NCI-H2171 (cell line): ENCODE measurements around the gene STT3B.
"Not testable (repeated sequence)": the region's sequence is repeated elsewhere in the genome, so short reads cannot be mapped to it uniquely, and the experiment has no call there.

Experiments
- DNase-seq: peaks from one replicate; lab custom pipeline; 2025; lab: John Stamatoyannopoulos, UW

STT3B gene

DNA sequence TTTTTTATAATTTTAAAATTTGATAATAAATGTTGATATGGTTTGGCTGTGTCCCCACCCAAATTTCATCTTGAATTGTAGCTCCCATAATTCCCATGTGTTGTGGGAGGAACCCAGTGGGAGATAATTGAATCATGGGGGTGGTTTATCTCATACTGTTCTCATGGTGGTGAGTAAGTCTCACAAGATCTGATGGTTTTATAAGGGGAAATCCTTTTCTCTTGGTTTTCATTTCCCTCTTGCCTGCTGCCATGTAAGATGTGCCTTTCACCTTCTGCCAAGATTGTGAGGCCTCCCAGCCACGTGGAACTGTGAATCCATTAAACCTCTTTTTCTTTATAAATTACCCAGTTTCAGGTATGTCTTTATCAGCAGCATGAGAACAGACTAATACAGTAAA, 72.6 kb downstream of the STT3B start:
- not testable (repeated sequence) for DNase-seq

DNA sequence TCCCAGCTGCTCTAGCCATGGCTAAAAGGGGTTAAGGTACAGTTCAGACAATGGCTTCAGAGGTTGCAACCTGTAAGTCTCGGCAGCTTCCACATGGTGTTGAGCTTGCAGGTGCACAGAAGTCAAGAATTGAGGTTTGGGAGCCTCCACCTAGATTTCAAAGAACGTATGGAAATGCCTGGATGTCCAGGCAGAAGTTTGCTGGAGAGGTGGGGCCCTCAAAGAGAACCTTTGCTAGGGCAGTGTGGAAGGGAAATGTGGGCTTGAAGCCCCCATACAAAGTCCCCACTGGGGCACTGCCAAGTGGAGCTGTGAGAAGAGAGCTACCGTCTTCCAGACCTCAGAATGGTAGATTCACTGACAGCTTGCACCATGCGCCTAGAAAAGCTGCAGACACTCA, 73.7 kb downstream of the STT3B start:
- no peak for DNase-seq

DNA sequence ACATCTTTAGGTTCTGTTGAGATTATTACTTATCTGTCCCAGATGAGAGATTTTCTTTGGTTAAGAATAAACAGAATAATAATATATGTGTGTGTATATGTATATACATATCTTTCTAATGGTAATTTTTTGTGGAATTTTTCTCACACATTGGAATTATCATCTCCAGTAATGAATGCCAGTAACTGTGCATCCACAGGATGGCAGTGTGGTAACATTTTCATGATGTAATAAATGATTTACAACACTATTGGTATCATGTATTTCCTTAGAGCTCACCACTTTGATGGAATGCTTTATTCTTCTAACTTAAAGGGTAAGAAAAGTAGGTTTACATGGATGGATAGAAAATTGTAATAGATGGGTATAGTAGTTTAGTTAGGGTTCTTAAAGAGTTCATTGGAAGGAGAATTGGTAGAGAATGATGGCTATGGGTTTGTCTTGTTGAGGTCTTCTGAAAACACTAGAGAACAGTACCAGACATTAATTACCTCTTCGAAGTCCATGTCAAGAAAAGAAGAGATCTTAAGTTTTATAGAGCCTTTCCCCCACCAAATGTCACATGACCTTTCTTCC, 78.1 kb downstream of the STT3B start:
- no peak for DNase-seq

DNA sequence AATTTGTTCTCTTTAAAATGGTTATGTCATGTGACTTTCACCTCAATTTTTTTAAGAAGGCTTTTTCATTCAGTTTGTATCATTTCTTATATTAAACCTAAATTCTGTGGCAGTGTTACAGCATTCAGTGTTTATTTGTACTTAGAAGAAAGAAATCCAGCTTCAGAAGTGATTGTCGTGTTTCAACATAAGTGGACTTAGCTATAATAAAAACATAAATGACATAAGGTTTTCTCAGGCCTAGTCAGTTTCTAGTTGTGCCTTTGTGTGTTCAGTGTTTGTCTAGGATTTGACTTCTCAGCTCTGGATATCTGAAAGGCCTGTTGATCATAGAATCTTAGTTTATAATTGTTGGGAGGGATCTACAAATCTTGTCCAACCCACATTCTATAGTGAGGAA, 80.5 kb downstream of the STT3B start:
- DNase-seq = no peak

DNA sequence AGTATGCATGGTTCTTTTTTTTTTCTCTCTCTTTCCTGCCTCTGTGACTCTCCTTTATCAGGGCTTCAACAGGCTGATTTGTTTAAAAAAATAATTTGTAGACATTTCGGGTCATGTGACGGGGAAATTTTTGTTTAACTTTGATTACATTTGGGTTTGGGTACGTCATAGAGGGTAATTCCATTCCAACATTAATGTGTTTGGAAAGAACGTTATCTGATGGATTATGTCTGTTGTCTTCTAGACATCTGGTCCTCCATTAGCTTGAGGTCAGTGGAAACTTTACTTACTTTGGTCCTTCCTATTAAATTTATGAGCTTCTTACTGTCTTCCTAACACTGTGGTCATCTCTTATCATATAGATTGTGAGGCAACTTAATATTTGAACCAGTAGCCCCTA, 80.9 kb downstream of the STT3B start:
- DNase-seq = no peak

DNA sequence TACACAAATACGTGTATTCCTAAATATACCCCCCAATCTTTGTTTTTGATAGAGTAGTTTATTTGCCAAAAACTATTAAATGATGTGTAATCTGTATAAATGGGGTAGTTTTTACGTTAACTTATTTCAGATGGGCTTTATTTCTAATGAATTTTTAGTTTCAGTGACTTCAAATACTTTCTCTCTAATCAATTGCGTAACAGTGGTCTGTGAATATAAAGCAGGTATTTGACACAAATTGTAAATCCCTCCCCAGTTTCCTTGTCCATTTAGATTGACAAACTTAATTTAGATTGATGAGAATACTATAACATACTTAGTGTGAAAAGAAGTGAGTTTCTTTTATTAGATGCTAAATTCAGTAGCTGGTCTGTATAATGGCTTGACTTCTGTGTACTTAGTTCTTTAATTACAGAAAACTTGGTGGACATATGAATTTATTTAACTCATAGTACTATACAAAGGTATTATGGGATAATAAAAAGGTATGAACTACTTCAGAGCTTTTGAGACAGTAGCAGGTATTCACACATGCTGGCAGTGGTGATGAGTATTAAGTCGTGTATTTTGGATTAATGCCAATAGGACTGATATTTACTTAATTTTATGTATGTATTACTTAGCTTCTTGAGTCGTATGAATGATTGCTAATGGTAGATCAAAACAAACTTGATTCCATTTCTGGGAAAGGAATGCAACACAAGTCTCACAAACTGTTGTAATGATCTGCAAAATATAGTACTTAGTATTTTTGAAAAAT, 81.6 kb downstream of the STT3B start:
- DNase-seq = no peak

DNA sequence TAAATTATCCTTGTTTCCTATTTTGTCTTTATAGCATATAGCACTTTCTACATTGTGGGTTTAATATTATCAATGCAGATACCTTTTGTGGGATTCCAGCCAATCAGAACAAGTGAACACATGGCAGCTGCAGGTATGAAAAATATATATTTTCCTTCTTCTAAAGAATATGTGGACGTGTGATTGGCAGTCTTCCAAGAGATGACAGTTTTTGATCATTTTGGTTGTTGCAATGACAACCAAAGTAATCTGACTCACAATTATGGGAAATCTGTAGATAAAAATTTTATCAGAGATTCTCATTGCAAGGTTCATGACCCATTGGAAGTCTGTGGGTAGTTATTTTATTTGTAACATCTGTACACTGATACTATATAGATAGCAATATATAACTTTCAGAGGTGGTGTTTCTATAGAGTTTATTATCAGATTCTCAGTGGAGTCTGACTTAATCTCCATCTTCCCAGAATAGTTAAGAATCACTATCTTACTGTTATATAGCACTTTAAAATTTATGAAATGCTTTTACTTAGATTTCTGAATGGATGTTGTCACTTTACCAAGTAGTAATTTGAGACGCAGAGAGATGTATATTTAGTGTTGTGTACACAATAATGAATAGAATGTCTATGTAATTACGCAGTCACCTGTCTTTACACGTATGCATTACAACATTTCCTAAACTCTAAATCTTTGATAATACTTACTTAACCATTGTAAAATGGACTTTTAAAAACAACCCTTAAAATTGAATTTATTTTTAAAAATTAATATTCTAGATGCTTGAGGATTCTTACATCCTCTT, 82.5 kb downstream of the STT3B start:
- DNase-seq = no peak

DNA sequence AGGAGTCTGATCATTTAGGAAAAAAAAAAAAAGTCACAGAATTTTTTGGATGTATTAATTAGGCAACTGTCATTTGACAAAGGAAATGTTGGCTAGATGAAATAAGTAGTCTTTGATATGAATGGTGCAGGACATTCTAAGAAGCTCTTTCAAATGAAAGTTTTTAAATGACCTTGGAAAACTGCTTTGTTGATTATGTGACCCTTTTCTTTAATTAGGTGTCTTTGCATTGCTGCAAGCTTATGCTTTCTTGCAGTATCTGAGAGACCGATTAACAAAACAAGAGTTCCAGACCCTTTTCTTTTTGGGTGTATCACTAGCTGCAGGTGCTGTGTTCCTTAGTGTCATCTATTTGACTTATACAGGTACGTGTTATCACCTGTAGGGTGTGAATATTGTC, 84.0 kb downstream of the STT3B start:
- no peak for DNase-seq

DNA sequence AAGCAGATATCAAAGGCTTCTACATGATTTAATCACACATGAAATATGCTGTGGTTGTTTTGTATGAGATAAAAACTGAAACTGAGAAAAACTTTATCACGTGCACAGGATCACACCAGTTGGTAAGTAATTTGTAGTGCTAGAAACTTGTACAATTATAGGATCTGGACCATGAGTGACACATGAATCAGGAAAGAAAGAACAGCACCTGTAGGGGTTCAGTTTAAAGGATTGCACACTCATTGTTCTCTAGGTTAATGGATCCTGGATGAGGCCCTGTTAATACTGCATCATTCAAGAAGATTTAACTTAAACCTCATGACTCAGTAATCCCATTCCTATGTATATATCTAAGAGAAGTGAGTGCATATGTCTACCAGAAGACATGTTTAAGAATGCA, 87.9 kb downstream of the STT3B start:
- DNase-seq = no peak

DNA sequence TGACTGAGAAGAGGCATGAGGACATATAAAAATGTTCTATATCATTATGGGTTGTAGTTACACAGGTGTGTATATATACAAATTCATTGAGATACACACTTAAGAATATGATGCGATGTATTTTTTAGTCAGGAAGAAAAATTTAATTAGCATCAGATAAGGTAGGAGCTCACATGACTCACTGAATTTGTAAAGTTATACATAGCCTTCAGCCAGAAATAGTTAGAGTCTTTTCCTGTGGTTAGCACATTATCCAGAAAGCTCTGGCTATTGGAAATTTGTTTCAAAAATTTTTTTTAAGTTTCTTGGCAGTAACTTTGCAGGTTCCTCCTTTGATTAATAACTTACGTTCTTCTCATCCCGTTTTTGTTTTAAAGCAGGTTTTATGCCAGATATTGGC, 88.6 kb downstream of the STT3B start:
- no peak for DNase-seq

DNA sequence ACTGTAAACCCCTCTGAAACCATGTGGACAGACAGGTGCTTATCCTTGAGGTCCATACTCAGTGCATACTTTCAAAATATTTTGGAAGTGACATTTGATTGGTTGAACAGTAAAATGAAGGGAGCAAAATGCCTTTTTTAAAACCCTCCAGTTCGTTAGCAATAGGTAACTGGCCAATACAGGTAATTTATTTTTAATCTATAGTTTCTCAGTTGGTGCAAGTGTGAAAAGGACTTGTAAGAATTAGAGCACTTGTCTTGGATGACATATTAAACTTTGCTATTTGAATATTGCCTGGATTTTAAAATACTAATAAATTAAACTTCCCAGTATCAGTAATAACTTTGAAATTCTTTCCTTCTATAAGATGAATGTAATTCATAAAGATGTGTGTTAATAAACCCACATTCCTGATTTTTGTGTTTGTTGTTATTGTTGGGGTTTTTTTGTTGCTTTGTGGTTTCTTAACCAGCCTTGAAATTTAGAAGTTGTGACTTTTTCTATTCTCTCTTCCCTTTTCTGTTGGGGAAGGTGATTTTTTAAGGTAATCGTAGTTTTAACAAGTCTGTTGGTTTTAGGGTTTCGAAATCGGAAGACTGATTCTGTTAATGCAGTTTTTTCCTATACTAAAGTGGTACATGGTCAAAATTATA, 90.0 kb downstream of the STT3B start:
- DNase-seq = no peak

DNA sequence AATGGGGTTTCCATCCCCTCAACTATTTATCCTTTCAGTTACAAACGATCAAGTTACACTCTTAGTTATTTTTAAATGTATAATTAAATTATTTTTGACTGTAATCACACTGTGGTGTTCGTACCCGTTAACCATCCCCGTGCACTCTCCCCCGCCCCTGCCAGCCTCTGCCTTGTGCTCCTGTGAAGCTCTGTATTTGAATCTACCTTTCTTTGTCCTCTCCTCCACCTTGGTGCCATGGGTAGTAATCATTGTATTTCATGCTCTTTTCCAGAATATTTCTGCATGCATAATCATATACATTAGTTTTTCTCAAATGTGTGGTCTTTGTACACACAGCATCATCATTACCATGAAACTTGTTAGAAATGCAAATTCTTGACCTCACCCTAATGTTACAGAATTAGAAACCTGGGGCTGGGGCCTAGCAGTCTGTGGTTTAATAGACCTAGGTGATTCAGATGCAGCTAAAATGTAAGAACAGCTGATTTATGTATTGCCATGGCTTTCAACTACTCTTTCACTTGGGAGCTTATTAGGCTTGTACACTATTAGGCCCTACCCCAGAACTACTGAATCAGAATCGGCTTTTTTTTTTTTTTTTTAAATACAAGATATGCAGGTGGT, 91.5 kb downstream of the STT3B start:
- DNase-seq = no peak

DNA sequence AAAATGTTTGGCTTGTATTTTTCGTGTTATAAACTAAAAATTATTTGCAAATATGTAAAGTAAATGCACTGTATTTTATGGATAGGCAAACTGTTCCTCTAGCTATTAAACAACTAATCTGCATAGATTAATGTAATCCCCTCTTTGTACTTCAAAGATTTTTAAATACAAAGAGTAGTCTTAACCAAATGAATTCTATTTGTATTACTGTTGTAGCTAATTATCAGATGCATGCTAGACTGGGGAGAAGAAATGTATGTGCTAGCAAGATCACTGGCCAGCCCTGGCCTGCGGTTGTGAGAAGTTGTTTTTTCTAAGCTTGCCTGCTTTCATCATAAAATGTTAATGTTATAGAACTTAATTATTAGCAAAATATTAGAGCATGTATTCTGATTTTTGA, 92.6 kb downstream of the STT3B start:
- no peak for DNase-seq

DNA sequence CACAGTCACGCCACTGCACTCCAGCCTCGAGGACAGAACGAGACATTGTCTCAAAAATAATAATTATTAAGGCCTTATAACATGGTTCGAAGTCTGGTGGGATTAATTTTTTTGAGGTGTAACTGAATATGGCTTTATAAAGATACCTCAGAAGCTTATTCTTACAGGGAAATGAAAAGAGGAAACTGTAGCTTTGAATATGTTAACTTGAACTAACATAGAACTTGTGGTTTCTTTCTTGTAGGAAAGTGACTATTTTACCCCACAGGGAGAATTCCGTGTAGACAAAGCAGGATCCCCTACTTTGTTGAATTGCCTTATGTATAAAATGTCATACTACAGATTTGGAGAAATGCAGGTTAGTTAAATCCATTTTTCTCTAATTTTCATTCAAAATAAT, 96.3 kb downstream of the STT3B start:
- no peak for DNase-seq

DNA sequence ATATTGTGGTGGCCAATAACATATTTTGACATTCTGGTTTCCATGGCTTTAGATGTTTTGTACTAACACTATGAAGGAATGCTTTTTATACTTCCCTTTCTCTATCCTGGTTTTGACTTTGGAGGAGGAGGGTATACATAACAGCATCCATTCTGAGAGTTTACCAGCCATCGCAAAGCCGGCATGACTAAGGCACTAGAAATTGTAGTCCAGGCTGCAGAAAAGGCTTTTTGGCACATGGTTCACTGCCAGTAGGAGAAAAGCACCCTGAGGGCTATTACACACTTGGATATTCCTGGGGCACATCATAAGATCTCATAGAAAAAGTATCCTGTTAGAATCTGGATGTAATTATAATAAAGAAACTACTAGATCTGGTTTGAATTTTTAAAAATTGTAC, 101.8 kb downstream of the STT3B start:
- no peak for DNase-seq

DNA sequence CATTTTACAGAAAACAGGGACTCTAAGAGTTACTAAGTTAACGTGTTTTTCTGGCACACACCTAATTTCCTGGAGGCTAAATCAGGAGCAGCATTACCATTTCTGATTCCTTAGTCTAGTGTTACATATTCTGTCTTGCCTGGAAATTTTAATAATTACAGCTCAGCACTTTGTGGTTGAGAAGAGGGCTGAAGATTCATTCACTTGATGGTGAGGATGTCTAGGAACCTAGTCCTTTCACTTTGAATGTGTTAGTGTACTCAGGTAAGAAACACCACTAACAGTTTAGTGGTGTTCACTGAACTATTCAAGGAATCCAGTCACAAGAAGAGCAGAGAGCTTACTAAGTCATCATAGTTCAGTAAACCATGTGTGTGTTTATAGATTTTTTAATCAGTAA, 102.8 kb downstream of the STT3B start:
- no peak for DNase-seq

DNA sequence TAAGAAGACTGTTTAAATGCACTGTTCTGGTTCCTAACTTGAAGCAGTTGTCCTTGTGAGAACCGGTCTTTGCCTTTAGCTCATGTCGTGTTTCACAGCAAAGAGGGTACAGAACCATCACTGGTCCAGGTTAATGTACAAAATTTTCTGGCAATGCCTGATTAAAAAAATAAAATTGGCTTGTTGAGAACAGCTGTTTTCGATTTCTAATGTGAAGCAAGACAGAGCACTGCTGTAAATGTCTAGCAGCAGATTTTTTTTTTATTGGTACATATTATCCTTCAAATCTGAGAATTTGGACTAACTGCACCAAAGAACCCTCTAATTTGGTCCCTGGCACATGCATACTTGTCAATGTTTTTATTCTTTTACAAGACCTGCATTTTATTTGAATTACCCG, 103.3 kb downstream of the STT3B start:
- no peak for DNase-seq

DNA sequence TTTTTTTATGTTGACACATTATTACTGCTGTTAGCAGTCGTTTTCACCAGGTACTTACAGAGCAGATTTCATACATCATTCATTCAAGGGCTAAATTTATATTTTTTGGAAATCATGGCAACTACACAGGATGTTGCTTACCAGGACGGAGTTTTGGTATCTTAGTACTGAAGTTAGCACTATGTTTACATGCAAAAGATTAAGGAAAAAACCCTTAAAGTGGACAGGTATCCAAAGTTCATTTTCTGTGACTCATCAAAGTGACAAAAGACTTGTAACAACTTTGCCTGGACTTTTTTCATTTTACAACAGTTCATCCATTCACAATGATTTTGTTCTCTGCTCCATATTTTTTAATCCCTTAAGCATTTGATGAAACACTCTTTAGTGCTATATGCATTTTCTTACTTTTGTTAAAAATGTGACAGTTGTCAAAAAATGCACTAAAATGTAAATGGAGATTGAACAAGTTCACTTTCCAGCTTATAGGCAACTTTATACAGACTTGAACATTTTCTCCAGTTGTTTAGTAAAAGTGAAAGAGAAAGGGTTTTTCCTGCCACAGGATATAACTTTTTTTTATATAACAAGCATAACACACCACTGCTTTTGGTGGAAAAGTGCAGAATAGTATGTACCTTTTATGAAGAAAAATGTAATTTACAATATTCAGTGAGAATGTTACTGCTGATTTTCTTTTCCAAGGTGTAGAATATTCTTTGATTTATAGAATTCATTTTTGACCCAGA, 104.1 kb downstream of the STT3B start:
- DNase-seq = no peak

DNA sequence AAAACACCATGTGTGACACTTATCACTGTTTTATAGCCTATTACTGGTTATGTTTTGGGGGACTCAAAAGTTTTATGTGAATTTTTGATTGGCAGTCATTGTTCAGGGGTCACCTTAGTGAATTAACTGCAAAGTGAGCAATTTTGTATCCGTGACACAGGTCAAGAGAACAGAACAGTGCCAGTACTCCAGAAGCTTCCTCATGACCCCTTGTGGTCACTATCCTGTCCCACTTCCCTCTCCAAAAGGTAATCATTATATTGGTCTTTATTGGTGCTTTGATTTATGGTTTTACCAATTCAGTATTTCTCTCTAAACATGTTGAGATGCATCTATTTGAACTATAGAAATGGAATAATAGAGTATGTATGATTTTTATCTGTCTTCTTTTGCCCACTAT, 107.1 kb downstream of the STT3B start:
- no peak for DNase-seq

DNA sequence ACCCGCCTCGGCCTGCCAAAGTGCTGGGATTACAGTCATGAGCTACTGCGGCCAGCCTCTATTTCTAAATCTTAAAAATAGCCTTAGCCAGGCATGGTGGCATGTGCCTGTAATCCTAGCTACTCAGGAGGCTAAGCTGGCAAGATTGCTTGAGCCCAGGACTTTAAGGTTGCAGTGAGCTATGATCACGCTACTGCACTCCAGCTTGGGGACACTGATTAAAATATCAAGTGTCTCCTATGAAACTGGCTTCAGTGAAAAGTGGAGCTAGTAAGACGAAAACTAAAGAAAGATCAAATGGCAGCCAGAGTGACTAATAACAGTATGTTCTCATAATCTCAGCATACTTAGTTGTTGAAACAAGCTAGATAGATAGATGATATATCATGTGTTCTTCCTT, 112.5 kb downstream of the STT3B start:
- no peak for DNase-seq

DNA sequence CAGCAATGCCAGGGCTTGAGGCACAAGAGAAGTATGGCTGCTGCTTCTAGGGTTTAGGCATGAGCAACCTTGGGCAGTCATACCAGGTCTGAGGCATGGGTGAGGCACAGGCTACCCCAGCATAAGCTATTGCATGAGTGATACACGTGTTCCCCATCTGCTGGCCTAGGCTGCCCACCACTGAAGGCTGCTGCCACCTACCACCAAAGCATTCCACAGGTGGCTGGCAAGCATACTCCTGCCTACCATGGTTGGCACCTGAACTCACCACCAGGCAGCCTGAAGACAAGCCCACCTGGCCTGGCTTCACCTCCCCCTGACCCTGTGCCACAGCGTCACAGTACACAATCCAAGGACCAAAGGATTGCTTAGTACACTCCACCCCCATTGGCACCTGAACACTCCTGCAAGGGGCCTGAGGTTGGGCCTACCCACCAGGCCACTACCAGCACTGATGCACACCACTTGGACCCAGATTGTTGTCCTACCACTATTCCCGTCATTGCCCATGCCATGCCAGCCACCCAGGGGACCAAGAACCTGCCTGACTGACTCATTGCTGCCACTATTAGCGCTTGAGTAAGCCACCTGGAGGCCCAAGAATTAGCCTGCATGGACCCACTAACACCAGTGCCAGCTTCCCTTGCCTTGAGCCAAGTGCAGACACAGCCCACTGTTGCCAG, 115.7 kb downstream of the STT3B start:
- no peak for DNase-seq
